HG02759 (cell line): ENCODE measurements around the gene BCAS3.

ENCODE experiments used
- ATAC-seq: cut with Tn5 transposase; IDR thresholded peaks from one replicate; pipeline ENCODE4 v1.9.1; 2021; ENCODE audit warnings: mild to moderate bottlenecking, moderate library complexity; ENCODE audit not compliant: unreplicated experiment

BCAS3 gene

GRCh38 chr17:61305024-61305423 is 627.4 kb downstream of the BCAS3 start:
- ATAC-seq = no peak

GRCh38 chr17:61306003-61306402 is 628.4 kb downstream of the BCAS3 start:
- ATAC-seq = no peak

GRCh38 chr17:61307905-61308886 is 630.5 kb downstream of the BCAS3 start:
- no peak for ATAC-seq

GRCh38 chr17:61309362-61310256 is 632.0 kb downstream of the BCAS3 start:
- ATAC-seq = no peak

- no peak for ATAC-seq
Measured at GRCh38 chr17:61310590-61310989, 632.9 kb downstream of the BCAS3 start.

- no peak for ATAC-seq
Measured at GRCh38 chr17:61312406-61313295, 635.0 kb downstream of the BCAS3 start.

GRCh38 chr17:61313461-61314326 is 636.0 kb downstream of the BCAS3 start:
- no peak for ATAC-seq

GRCh38 chr17:61314368-61315078 is 636.9 kb downstream of the BCAS3 start:
- ATAC-seq = no peak

GRCh38 chr17:61316633-61317032 is 639.0 kb downstream of the BCAS3 start:
- no peak for ATAC-seq

GRCh38 chr17:61317779-61318178 is 640.1 kb downstream of the BCAS3 start:
- no peak for ATAC-seq

GRCh38 chr17:61318684-61319098 is 641.0 kb downstream of the BCAS3 start:
- no peak for ATAC-seq

- ATAC-seq = no peak
Measured at GRCh38 chr17:61321344-61321743, 643.7 kb downstream of the BCAS3 start.

- no peak for ATAC-seq
Measured at GRCh38 chr17:61322325-61323002, 644.8 kb downstream of the BCAS3 start.

- no peak for ATAC-seq
Measured at GRCh38 chr17:61323003-61323908, 645.6 kb downstream of the BCAS3 start.

GRCh38 chr17:61323909-61324868 is 646.5 kb downstream of the BCAS3 start:
- ATAC-seq = no peak

- no peak for ATAC-seq
Measured at GRCh38 chr17:61324950-61325349, 647.3 kb downstream of the BCAS3 start.
